Spleen (tissue), 7 donors: ENCODE measurements around the gene BRMS1.

Experiments
- POLR2A ChIP-seq, 3 donors: fragments of 450-650 bp; IDR thresholded peaks; one replicate each; pipeline ENCODE4 v1.5.1; 2017; ENCODE audit warnings: antibody characterized with exemption in 3 of 3, mild to moderate bottlenecking in 1 of 3
- POLR2AphosphoS5 ChIP-seq, 3 donors: sonication (generic); formaldehyde crosslinking; IDR thresholded peaks; one replicate each; pipeline ENCODE4 v1.5.1; 2017; ENCODE audit warnings: antibody characterized with exemption in 3 of 3
- TF ChIP-seq, protein P1 (sequence below), 11 experiments: fragments of 200-600 bp in 7 of 11; fragments of 450-650 bp in 4 of 11; sonication (generic) in 4 of 11; IDR thresholded peaks in 8 of 11; conservative IDR thresholded peaks in 3 of 11; 1 replicate in 7 of 11; 2 replicates in 4 of 11; pipeline versions ENCODE4 v1.4.0 to v1.8.0; 2016 to 2021; ENCODE audit warnings: antibody characterized with exemption in 11 of 11, inconsistent platforms in 4 of 11, mild to moderate bottlenecking in 1 of 11
- donor health status: DM: no; HTN: no; CAD: no; lungs with moderate emphysema.
- donor health status: DM: no; HTN: no; CAD: no.
- donor health status: DM: no; HTN: no; CAD: no.

DNA sequence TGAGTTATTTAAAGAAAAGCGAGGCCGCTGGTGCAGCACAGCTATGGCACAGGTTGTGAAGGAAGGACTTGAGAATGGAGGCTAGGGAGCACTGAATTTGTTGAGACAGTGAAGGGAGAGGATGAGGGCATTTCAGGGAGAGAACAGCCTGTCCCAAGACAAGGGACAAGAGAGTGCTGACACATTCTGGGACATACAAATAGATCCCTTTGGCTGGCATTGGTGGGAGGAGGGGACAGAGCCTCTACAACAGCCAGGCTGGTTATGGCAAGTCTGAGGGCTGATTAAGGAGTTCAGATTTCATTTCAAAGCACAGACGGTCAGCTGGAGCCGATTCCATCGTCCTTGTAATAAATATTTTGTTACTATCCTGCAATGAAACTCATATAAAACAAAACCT lies 28.4 kb upstream of the BRMS1 start:
- TF ChIP-seq, protein P1, sequence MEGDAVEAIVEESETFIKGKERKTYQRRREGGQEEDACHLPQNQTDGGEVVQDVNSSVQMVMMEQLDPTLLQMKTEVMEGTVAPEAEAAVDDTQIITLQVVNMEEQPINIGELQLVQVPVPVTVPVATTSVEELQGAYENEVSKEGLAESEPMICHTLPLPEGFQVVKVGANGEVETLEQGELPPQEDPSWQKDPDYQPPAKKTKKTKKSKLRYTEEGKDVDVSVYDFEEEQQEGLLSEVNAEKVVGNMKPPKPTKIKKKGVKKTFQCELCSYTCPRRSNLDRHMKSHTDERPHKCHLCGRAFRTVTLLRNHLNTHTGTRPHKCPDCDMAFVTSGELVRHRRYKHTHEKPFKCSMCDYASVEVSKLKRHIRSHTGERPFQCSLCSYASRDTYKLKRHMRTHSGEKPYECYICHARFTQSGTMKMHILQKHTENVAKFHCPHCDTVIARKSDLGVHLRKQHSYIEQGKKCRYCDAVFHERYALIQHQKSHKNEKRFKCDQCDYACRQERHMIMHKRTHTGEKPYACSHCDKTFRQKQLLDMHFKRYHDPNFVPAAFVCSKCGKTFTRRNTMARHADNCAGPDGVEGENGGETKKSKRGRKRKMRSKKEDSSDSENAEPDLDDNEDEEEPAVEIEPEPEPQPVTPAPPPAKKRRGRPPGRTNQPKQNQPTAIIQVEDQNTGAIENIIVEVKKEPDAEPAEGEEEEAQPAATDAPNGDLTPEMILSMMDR (IDR thresholded peaks at IDR 0.05 in 8 of 11, conservative IDR thresholded peaks at IDR 0.05 in 3 of 11) = no peak
- TF ChIP-seq POLR2AphosphoS5 (IDR thresholded peaks at IDR 0.05) (no peak), POLR2A (IDR thresholded peaks at IDR 0.05) (no peak)
